Mammary epithelial cell (primary cell): ENCODE data around the gene ELOB.

Experiments used
- CTCF ChIP-seq, 2 donors: IDR thresholded peaks in 1 of 2; conservative IDR thresholded peaks in 1 of 2; 2 replicates each; pipeline ENCODE4 v1.5.1; 2011 to 2012; ENCODE audit warnings: inconsistent platforms in 2 of 2, low read length in 2 of 2, mild to moderate bottlenecking in 2 of 2, control low read depth in 1 of 2, low read depth in 1 of 2; ENCODE audit not compliant: insufficient read depth in 1 of 2; ENCODE audit errors: extremely low read depth in 1 of 2
- EZH2 ChIP-seq: IDR thresholded peaks from 2 replicates; pipeline ENCODE4 v1.6.1; 2012; ENCODE audit warnings: low read length, inconsistent platforms, borderline replicate concordance

GRCh38 chr16:2787406-2787805 lies 10.3 kb upstream of the ELOB start, which contains the start of gene PRSS33:
- TF ChIP-seq CTCF (conservative IDR thresholded peaks at IDR 0.05 in 1 of 2, IDR thresholded peaks at IDR 0.05 in 1 of 2; ENCODE audit: extremely low read depth in 1 of 2, insufficient read depth in 1 of 2, low read depth in 1 of 2, low read length in 2 of 2) (no peak), EZH2 (no peak)
